Left colon (tissue), 2 donors: ENCODE data around the gene PEAK3. TPM values are rescaled to one million over a fixed set of nuclear protein-coding genes. Genes with fewer than 3 reads are reported as not detected.

Experiments
- ATAC-seq: fragments of 200-7000 bp; cut with Tn5 transposase; one replicate; pipeline ENCODE4 v1.9.1; 2020; ENCODE audit warnings: mild to moderate bottlenecking, moderate library complexity
- DNase-seq, 2 donors: peaks; one replicate each; pipeline ENCODE4 v3.0.0-alpha.2; 2020
- intact Hi-C, 2 donors: fragments of 100-400 bp; cut with DNase I in 1 of 2; cut with micrococcal nuclease in 1 of 2; formaldehyde crosslinking; loops; one replicate each; pipeline versions ENCODE4 v1.11.2 to v1.14.0; 2022; cut with DNase I, micrococcal nuclease
- total RNA-seq, 2 donors: library from RNA; stranded (reverse); fragmentation: NEBNext Ultra II Directional; extraction: Animal tissue kit (Norgen Biotek cat#: 25700); gene quantifications; one replicate each; pipeline ENCODE4 v1.2.1, GENCODE V29; 2021
- donor health status: DM: no; HTN: no; CAD: no.
- donor health status: DM: yes; HTN: yes; CAD: no.

PEAK3 gene
- total RNA-seq, 2 donors from 2014 or later, result 0.15 to 0.78 TPM

GRCh38 chr19:2236064-2236313 lies 46.0 kb downstream of the PEAK3 start:
- DNase-seq, result no peak
- intact Hi-C loops, result loop anchor here in 1 of 2 donors (10.0 kb wide), 1 partner anchor 81 kb away; the partner anchor contains the start of gene AP3D1
- ATAC-seq, result no peak

- ATAC-seq (peak; percentile 65), DNase-seq (peak; percentile 85 to 88)
- intact Hi-C loops, result loop anchor here in 1 of 2 donors (10.0 kb wide), 1 partner anchor 81 kb away; the partner anchor contains the start of gene AP3D1
Observed at GRCh38 chr19:2235381-2236063, 46.5 kb downstream of the PEAK3 start.

GRCh38 chr19:2234996-2235380 lies 47.0 kb downstream of the PEAK3 start:
- intact Hi-C loops, result loop anchor here in 1 of 2 donors (10.0 kb wide), 1 partner anchor 80 kb away; the partner anchor contains the start of gene AP3D1
- peak; percentile 11 for ATAC-seq
- DNase-seq, result no peak

- intact Hi-C loops, result loop anchor here in 1 of 2 donors (10.0 kb wide), 1 partner anchor 79 kb away; the partner anchor contains the start of gene AP3D1
- ATAC-seq, result no peak
- DNase-seq, result no peak
Observed at GRCh38 chr19:2233601-2234280, 48.2 kb downstream of the PEAK3 start.

GRCh38 chr19:2232286-2233151 lies 49.5 kb downstream of the PEAK3 start:
- intact Hi-C loops, result loop anchor here in 1 of 2 donors (10.0 kb wide), 1 partner anchor 78 kb away; the partner anchor contains the start of gene AP3D1
- DNase-seq (no peak), ATAC-seq (no peak)

GRCh38 chr19:2231621-2232221 lies 50.3 kb downstream of the PEAK3 start:
- ATAC-seq, result no peak
- intact Hi-C loops, result loop anchor here in 1 of 2 donors (10.0 kb wide), 1 partner anchor 77 kb away; the partner anchor contains the start of gene AP3D1

GRCh38 chr19:2230807-2231533 lies 51.0 kb downstream of the PEAK3 start:
- ATAC-seq (peak; percentile 1), DNase-seq (no peak)
- intact Hi-C loops, result loop anchor here in 1 of 2 donors (10.0 kb wide), 1 partner anchor 76 kb away; the partner anchor contains the start of gene AP3D1

More at GRCh38 chr19:2231621-2232221, 50.3 kb downstream of the PEAK3 start:
- DNase-seq, result no peak

- DNase-seq, result no peak
- no peak for ATAC-seq
- intact Hi-C loops, result loop anchor here in 1 of 2 donors (10.0 kb wide), 1 partner anchor 75 kb away; the partner anchor contains the start of gene AP3D1
Observed at GRCh38 chr19:2230033-2230531, 51.9 kb downstream of the PEAK3 start.

- intact Hi-C loops, result loop anchor here in 1 of 2 donors (10.0 kb wide), 1 partner anchor 75 kb away; the partner anchor contains the start of gene AP3D1
Observed at GRCh38 chr19:2229103-2230032, 52.6 kb downstream of the PEAK3 start.

GRCh38 chr19:2228157-2229030 lies 53.6 kb downstream of the PEAK3 start:
- DNase-seq, result no peak
- intact Hi-C loops, result no loop called here
- ATAC-seq, result no peak

More at GRCh38 chr19:2229103-2230032, 52.6 kb downstream of the PEAK3 start:
- no peak for DNase-seq
- ATAC-seq, result no peak

- intact Hi-C loops, result no loop called here
- DNase-seq (peak in 1 of 2 donors; percentile 56), ATAC-seq (no peak)
Observed at GRCh38 chr19:2227415-2228156, 54.4 kb downstream of the PEAK3 start.

- ATAC-seq, result no peak
- no peak for DNase-seq
- intact Hi-C loops, result no loop called here
Observed at GRCh38 chr19:2226840-2227360, 55.1 kb downstream of the PEAK3 start.

GRCh38 chr19:2226051-2226839 lies 55.7 kb downstream of the PEAK3 start:
- no peak for ATAC-seq
- DNase-seq, result no peak
- intact Hi-C loops, result no loop called here

GRCh38 chr19:2225415-2226050 lies 56.4 kb downstream of the PEAK3 start:
- DNase-seq, result no peak
- intact Hi-C loops, result no loop called here
- no peak for ATAC-seq
